ENCODE measurements around the gene FAM184B. TPM values are rescaled to one million over a fixed set of nuclear protein-coding genes. Genes with fewer than 3 reads are reported as not detected.

Gene FAM184B
- total RNA-seq, 1 donor from 2014 or later: not detected

- intact Hi-C loops (cut with micrococcal nuclease): no loop called here
- no peak overlapping the region for H3K4me3 Mint-ChIP-seq
- H3K27me3 Mint-ChIP-seq (ENCODE audit: insufficient read depth): peaks cover 2% of the 10 kb centered on the region
Observed at GRCh38 chr4:17769406-17770174, 11.8 kb downstream of the FAM184B start.

GRCh38 chr4:17766826-17767458 is 14.5 kb downstream of the FAM184B start:
- intact Hi-C loops (cut with micrococcal nuclease): no loop called here
- DNase-seq (ENCODE audit: low spot score): no peak
- H3K27ac Mint-ChIP-seq: no peak overlapping the region
- H3K9me3 Mint-ChIP-seq: peaks cover 4% of the 10 kb centered on the region
- H3K4me3 Mint-ChIP-seq: no peak overlapping the region
- no peaks in the 10 kb centered on the region for H3K36me3 Mint-ChIP-seq (ENCODE audit: low read depth)
- peaks cover 2% of the 10 kb centered on the region for H3K27me3 Mint-ChIP-seq (ENCODE audit: insufficient read depth)
- H3K4me1 Mint-ChIP-seq (ENCODE audit: low read depth): peaks cover 4% of the 10 kb centered on the region

More at GRCh38 chr4:17769406-17770174, 11.8 kb downstream of the FAM184B start:
- DNase-seq (ENCODE audit: low spot score): no peak
- Mint-ChIP-seq H3K27ac (no peak overlapping the region), H3K36me3 (ENCODE audit: low read depth) (no peaks in the 10 kb centered on the region), H3K4me1 (ENCODE audit: low read depth) (peaks cover 4% of the 10 kb centered on the region), H3K9me3 (peaks cover 4% of the 10 kb centered on the region)

DNA sequence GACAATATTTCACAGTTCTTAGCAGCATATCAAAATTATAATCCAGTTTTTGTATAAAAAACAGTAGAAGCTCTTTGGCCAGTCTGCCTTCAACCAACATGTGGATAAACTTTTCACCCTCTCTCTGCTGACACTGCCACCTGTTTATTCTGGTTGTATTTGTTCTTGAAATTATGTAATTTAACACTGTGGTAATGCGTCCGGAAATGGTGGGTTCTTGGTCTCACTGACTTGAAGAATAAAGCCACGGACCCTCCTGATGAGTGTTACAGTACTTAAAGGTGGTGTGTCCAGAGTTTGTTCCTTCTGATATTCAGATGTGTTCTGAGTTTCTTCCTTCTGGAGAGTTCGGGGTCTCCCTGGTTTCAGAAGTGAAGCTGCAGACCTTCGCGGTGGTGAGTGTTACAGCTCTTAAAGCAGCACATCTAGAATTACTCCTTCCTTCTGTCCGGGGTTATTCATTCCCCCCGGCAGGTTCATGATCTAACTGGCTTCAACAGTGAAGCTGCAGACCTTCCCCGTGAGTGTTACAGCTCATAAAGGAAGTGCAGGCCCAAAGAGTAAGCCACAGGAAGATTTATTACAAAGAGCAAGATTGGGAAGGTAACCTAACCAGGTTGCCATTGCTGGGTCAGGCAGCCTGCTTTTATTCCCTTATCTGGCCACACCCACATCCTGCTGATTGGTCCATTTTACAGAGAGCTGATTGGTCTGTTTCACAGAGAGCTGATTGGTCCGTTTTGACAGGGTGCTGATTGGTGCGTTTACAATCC is 15.7 kb downstream of the FAM184B start:
- Mint-ChIP-seq H3K36me3 (ENCODE audit: low read depth) (no peaks in the 10 kb centered on the region), H3K4me3 (no peak overlapping the region), H3K27ac (no peak overlapping the region), H3K9me3 (peaks cover 4% of the 10 kb centered on the region), H3K27me3 (ENCODE audit: insufficient read depth) (peaks cover 2% of the 10 kb centered on the region), H3K4me1 (ENCODE audit: low read depth) (peaks cover 4% of the 10 kb centered on the region)
- no peak for DNase-seq (ENCODE audit: low spot score)
- intact Hi-C loops (cut with micrococcal nuclease): no loop called here

DNA sequence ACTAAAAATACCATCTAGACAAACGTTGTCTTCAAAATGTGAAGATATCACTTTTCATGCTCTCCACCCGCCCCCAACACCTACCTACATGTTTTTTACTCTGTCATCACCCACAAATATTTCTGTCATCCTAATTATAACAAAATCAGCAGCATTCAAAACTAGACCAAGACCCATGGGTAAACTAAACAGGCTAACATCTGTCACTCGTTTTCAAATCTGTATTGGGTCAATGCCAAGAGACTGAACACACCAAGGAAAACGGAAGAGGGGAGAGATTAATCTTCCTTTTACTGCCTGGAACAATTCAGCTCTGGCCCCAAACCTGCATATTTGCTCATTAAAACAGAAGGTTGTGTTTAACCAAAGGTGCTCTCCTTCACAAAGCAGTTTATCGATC is 17.5 kb downstream of the FAM184B start:
- intact Hi-C loops (cut with micrococcal nuclease): loop anchor here (2.0 kb wide), 1 partner anchor 45 kb away; no protein-coding TSS in a partner anchor
- DNase-seq (ENCODE audit: low spot score): no peak
- peaks cover 4% of the 10 kb centered on the region for H3K9me3 Mint-ChIP-seq
- no peak overlapping the region for H3K4me3 Mint-ChIP-seq
- H3K4me1 Mint-ChIP-seq (ENCODE audit: low read depth): peaks cover 4% of the 10 kb centered on the region
- peaks cover 2% of the 10 kb centered on the region for H3K27me3 Mint-ChIP-seq (ENCODE audit: insufficient read depth)
- no peaks in the 10 kb centered on the region for H3K36me3 Mint-ChIP-seq (ENCODE audit: low read depth)
- no peak overlapping the region for H3K27ac Mint-ChIP-seq

- Mint-ChIP-seq H3K4me3 (no peak overlapping the region), H3K4me1 (ENCODE audit: low read depth) (peaks cover 4% of the 10 kb centered on the region), H3K27ac (no peak overlapping the region), H3K27me3 (ENCODE audit: insufficient read depth) (peaks cover 2% of the 10 kb centered on the region), H3K9me3 (peaks cover 4% of the 10 kb centered on the region), H3K36me3 (ENCODE audit: low read depth) (no peaks in the 10 kb centered on the region)
- no peak for DNase-seq (ENCODE audit: low spot score)
- intact Hi-C loops (cut with micrococcal nuclease): loop anchor here (2.0 kb wide), 1 partner anchor 45 kb away; no protein-coding TSS in a partner anchor
Observed at GRCh38 chr4:17763416-17763815, 18.0 kb downstream of the FAM184B start.

GRCh38 chr4:17762726-17763125 is 18.7 kb downstream of the FAM184B start:
- H3K9me3 Mint-ChIP-seq: peaks cover 4% of the 10 kb centered on the region
- peaks cover 2% of the 10 kb centered on the region for H3K27me3 Mint-ChIP-seq (ENCODE audit: insufficient read depth)
- intact Hi-C loops (cut with micrococcal nuclease): loop anchor here (2.0 kb wide), 1 partner anchor 46 kb away; no protein-coding TSS in a partner anchor
- DNase-seq (ENCODE audit: low spot score): no peak
- peaks cover 4% of the 10 kb centered on the region for H3K4me1 Mint-ChIP-seq (ENCODE audit: low read depth)
- H3K36me3 Mint-ChIP-seq (ENCODE audit: low read depth): no peaks in the 10 kb centered on the region
- H3K27ac Mint-ChIP-seq: no peak overlapping the region
- H3K4me3 Mint-ChIP-seq: no peak overlapping the region

GRCh38 chr4:17761062-17761461 is 20.4 kb downstream of the FAM184B start:
- Mint-ChIP-seq H3K4me1 (ENCODE audit: low read depth) (peaks cover 4% of the 10 kb centered on the region), H3K4me3 (no peak overlapping the region), H3K27me3 (ENCODE audit: insufficient read depth) (peaks cover 9% of the 10 kb centered on the region), H3K9me3 (peaks cover under 1% of the 10 kb centered on the region), H3K27ac (no peak overlapping the region), H3K36me3 (ENCODE audit: low read depth) (no peaks in the 10 kb centered on the region)
- intact Hi-C loops (cut with micrococcal nuclease): no loop called here
- DNase-seq (ENCODE audit: low spot score): no peak

DNA sequence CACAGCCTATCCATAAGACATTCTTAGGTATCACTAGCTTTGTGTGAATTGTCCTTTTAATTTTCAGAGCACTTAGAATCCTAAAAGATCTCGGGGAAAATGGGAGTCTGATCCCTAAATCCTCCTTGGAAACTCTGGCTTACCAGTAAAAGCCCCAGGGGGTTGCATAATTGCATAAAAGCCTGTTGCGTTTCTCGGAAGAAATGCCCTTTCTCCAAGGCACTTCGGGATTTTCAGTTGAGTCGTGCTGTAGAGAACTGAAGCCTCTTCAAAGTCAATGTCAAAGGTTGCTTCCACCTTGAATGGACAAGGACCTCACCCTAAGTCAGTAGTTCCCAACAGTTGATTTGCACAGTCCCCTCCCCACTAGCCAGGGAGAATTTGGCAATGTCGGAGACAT is 20.8 kb downstream of the FAM184B start:
- no peak for DNase-seq (ENCODE audit: low spot score)
- Mint-ChIP-seq H3K9me3 (no peaks in the 10 kb centered on the region), H3K36me3 (ENCODE audit: low read depth) (no peaks in the 10 kb centered on the region), H3K4me1 (ENCODE audit: low read depth) (peaks cover under 1% of the 10 kb centered on the region), H3K4me3 (no peak overlapping the region), H3K27me3 (ENCODE audit: insufficient read depth) (peaks cover 9% of the 10 kb centered on the region), H3K27ac (no peak overlapping the region)
- intact Hi-C loops (cut with micrococcal nuclease): no loop called here

- Mint-ChIP-seq H3K27me3 (ENCODE audit: insufficient read depth) (peaks cover 7% of the 10 kb centered on the region), H3K9me3 (no peaks in the 10 kb centered on the region), H3K4me3 (no peak overlapping the region), H3K36me3 (ENCODE audit: low read depth) (no peaks in the 10 kb centered on the region), H3K27ac (no peak overlapping the region), H3K4me1 (ENCODE audit: low read depth) (no peaks in the 10 kb centered on the region)
- no peak for DNase-seq (ENCODE audit: low spot score)
- intact Hi-C loops (cut with micrococcal nuclease): no loop called here
Observed at GRCh38 chr4:17758485-17758884, 22.9 kb downstream of the FAM184B start.

GRCh38 chr4:17757621-17758020 is 23.8 kb downstream of the FAM184B start:
- Mint-ChIP-seq H3K4me3 (no peak overlapping the region), H3K9me3 (no peaks in the 10 kb centered on the region), H3K27ac (no peak overlapping the region), H3K36me3 (ENCODE audit: low read depth) (no peaks in the 10 kb centered on the region), H3K4me1 (ENCODE audit: low read depth) (no peaks in the 10 kb centered on the region), H3K27me3 (ENCODE audit: insufficient read depth) (peaks cover 9% of the 10 kb centered on the region)
- no peak for DNase-seq (ENCODE audit: low spot score)
- intact Hi-C loops (cut with micrococcal nuclease): no loop called here

GRCh38 chr4:17753646-17754045 is 27.8 kb downstream of the FAM184B start:
- Mint-ChIP-seq H3K9me3 (no peaks in the 10 kb centered on the region), H3K4me1 (ENCODE audit: low read depth) (no peaks in the 10 kb centered on the region), H3K4me3 (no peak overlapping the region), H3K27me3 (ENCODE audit: insufficient read depth) (peaks cover 13% of the 10 kb centered on the region), H3K36me3 (ENCODE audit: low read depth) (no peaks in the 10 kb centered on the region), H3K27ac (no peak overlapping the region)
- intact Hi-C loops (cut with micrococcal nuclease): no loop called here
- no peak for DNase-seq (ENCODE audit: low spot score)

- H3K27ac Mint-ChIP-seq: no peak overlapping the region
- no peak for DNase-seq (ENCODE audit: low spot score)
- no peaks in the 10 kb centered on the region for H3K36me3 Mint-ChIP-seq (ENCODE audit: low read depth)
- H3K9me3 Mint-ChIP-seq: no peaks in the 10 kb centered on the region
- no peaks in the 10 kb centered on the region for H3K4me1 Mint-ChIP-seq (ENCODE audit: low read depth)
- no peak overlapping the region for H3K4me3 Mint-ChIP-seq
- intact Hi-C loops (cut with micrococcal nuclease): no loop called here
- peaks cover 2% of the 10 kb centered on the region for H3K27me3 Mint-ChIP-seq (ENCODE audit: insufficient read depth)
Observed at GRCh38 chr4:17740702-17741101, 40.7 kb downstream of the FAM184B start.

- no peaks in the 10 kb centered on the region for H3K4me1 Mint-ChIP-seq (ENCODE audit: low read depth)
- H3K36me3 Mint-ChIP-seq (ENCODE audit: low read depth): no peaks in the 10 kb centered on the region
- H3K27ac Mint-ChIP-seq: no peak overlapping the region
- H3K27me3 Mint-ChIP-seq (ENCODE audit: insufficient read depth): no peaks in the 10 kb centered on the region
- intact Hi-C loops (cut with micrococcal nuclease): no loop called here
- no peak overlapping the region for H3K4me3 Mint-ChIP-seq
- no peak for DNase-seq (ENCODE audit: low spot score)
- no peaks in the 10 kb centered on the region for H3K9me3 Mint-ChIP-seq
Observed at GRCh38 chr4:17736484-17736883, 44.9 kb downstream of the FAM184B start.
